Measurements from ENCODE around the gene SEZ6.

The SEZ6 gene

GRCh38 chr17:29016345-29017210 is 10.7 kb upstream of the SEZ6 start:
- TF ChIP-seq TAF1 (IDR thresholded peaks at IDR 0.05; ENCODE audit: borderline replicate concordance, low read depth, low read length) (no peak), POLR2AphosphoS5 (IDR thresholded peaks at IDR 0.05; ENCODE audit: low read depth, low read length) (no peak), POLR2A (IDR thresholded peaks at IDR 0.05; ENCODE audit: low read depth, low read length) (no peak)
- FAIRE-seq (no peak), DNase-seq (ENCODE audit: insufficient read length) (no peak)

GRCh38 chr17:29014716-29015115 is 8.9 kb upstream of the SEZ6 start:
- FAIRE-seq (no peak), DNase-seq (ENCODE audit: insufficient read length) (no peak)
- TF ChIP-seq POLR2AphosphoS5 (IDR thresholded peaks at IDR 0.05; ENCODE audit: low read depth, low read length) (no peak), TAF1 (IDR thresholded peaks at IDR 0.05; ENCODE audit: borderline replicate concordance, low read depth, low read length) (no peak), POLR2A (IDR thresholded peaks at IDR 0.05; ENCODE audit: low read depth, low read length) (no peak)

- TF ChIP-seq POLR2AphosphoS5 (IDR thresholded peaks at IDR 0.05; ENCODE audit: low read depth, low read length) (no peak), TAF1 (IDR thresholded peaks at IDR 0.05; ENCODE audit: borderline replicate concordance, low read depth, low read length) (no peak), POLR2A (IDR thresholded peaks at IDR 0.05; ENCODE audit: low read depth, low read length) (no peak)
- DNase-seq (ENCODE audit: insufficient read length) (no peak), FAIRE-seq (no peak)
Observed at GRCh38 chr17:29012535-29012934, 6.7 kb upstream of the SEZ6 start.

- no peak for TF ChIP-seq POLR2A (IDR thresholded peaks at IDR 0.05; ENCODE audit: low read depth, low read length)
- no peak for TF ChIP-seq TAF1 (IDR thresholded peaks at IDR 0.05; ENCODE audit: borderline replicate concordance, low read depth, low read length)
- no peak for TF ChIP-seq POLR2AphosphoS5 (IDR thresholded peaks at IDR 0.05; ENCODE audit: low read depth, low read length)
- no peak for FAIRE-seq
Observed at GRCh38 chr17:29010586-29010985, 4.8 kb upstream of the SEZ6 start.

GRCh38 chr17:29010129-29010528 is 4.3 kb upstream of the SEZ6 start:
- FAIRE-seq: no peak
- no peak for DNase-seq (ENCODE audit: insufficient read length)
- TF ChIP-seq POLR2A (IDR thresholded peaks at IDR 0.05; ENCODE audit: low read depth, low read length): no peak
- no peak for TF ChIP-seq TAF1 (IDR thresholded peaks at IDR 0.05; ENCODE audit: borderline replicate concordance, low read depth, low read length)
- no peak for TF ChIP-seq POLR2AphosphoS5 (IDR thresholded peaks at IDR 0.05; ENCODE audit: low read depth, low read length)

More at GRCh38 chr17:29010586-29010985, 4.8 kb upstream of the SEZ6 start:
- DNase-seq (ENCODE audit: insufficient read length): no peak

GRCh38 chr17:29008591-29008990 is 2.8 kb upstream of the SEZ6 start:
- TF ChIP-seq TAF1 (IDR thresholded peaks at IDR 0.05; ENCODE audit: borderline replicate concordance, low read depth, low read length) (no peak), POLR2A (IDR thresholded peaks at IDR 0.05; ENCODE audit: low read depth, low read length) (no peak), POLR2AphosphoS5 (IDR thresholded peaks at IDR 0.05; ENCODE audit: low read depth, low read length) (no peak)
- DNase-seq (ENCODE audit: insufficient read length) (no peak), FAIRE-seq (no peak)

GRCh38 chr17:29007860-29008455 is 2.1 kb upstream of the SEZ6 start:
- FAIRE-seq (no peak), DNase-seq (ENCODE audit: insufficient read length) (no peak)

GRCh38 chr17:29007456-29007855 is 1.6 kb upstream of the SEZ6 start:
- FAIRE-seq: no peak
- TF ChIP-seq POLR2A (IDR thresholded peaks at IDR 0.05; ENCODE audit: low read depth, low read length) (no peak), POLR2AphosphoS5 (IDR thresholded peaks at IDR 0.05; ENCODE audit: low read depth, low read length) (no peak), TAF1 (IDR thresholded peaks at IDR 0.05; ENCODE audit: borderline replicate concordance, low read depth, low read length) (no peak)
- DNase-seq (ENCODE audit: insufficient read length): no peak

More at GRCh38 chr17:29007860-29008455, 2.1 kb upstream of the SEZ6 start:
- no peak for TF ChIP-seq POLR2AphosphoS5 (IDR thresholded peaks at IDR 0.05; ENCODE audit: low read depth, low read length)
- TF ChIP-seq TAF1 (IDR thresholded peaks at IDR 0.05; ENCODE audit: borderline replicate concordance, low read depth, low read length): no peak
- no peak for TF ChIP-seq POLR2A (IDR thresholded peaks at IDR 0.05; ENCODE audit: low read depth, low read length)

- TF ChIP-seq POLR2AphosphoS5 (IDR thresholded peaks at IDR 0.05; ENCODE audit: low read depth, low read length): no peak
- TF ChIP-seq TAF1 (IDR thresholded peaks at IDR 0.05; ENCODE audit: borderline replicate concordance, low read depth, low read length): no peak
- TF ChIP-seq POLR2A (IDR thresholded peaks at IDR 0.05; ENCODE audit: low read depth, low read length): no peak
- no peak for DNase-seq (ENCODE audit: insufficient read length)
- FAIRE-seq: no peak
Observed at GRCh38 chr17:29004081-29004692, 1.6 kb downstream of the SEZ6 start.

- FAIRE-seq: no peak
- no peak for DNase-seq (ENCODE audit: insufficient read length)
- TF ChIP-seq TAF1 (IDR thresholded peaks at IDR 0.05; ENCODE audit: borderline replicate concordance, low read depth, low read length): no peak
- no peak for TF ChIP-seq POLR2AphosphoS5 (IDR thresholded peaks at IDR 0.05; ENCODE audit: low read depth, low read length)
- TF ChIP-seq POLR2A (IDR thresholded peaks at IDR 0.05; ENCODE audit: low read depth, low read length): no peak
Observed at GRCh38 chr17:29003289-29003688, 2.5 kb downstream of the SEZ6 start.

- no peak for DNase-seq (ENCODE audit: insufficient read length)
- FAIRE-seq: no peak
- TF ChIP-seq TAF1 (IDR thresholded peaks at IDR 0.05; ENCODE audit: borderline replicate concordance, low read depth, low read length): no peak
- no peak for TF ChIP-seq POLR2AphosphoS5 (IDR thresholded peaks at IDR 0.05; ENCODE audit: low read depth, low read length)
- no peak for TF ChIP-seq POLR2A (IDR thresholded peaks at IDR 0.05; ENCODE audit: low read depth, low read length)
Observed at GRCh38 chr17:29002811-29003210, 3.0 kb downstream of the SEZ6 start.

Data from GM12892 (cell line).